ENCODE data around the gene ZCCHC2.

ZCCHC2 gene

DNA sequence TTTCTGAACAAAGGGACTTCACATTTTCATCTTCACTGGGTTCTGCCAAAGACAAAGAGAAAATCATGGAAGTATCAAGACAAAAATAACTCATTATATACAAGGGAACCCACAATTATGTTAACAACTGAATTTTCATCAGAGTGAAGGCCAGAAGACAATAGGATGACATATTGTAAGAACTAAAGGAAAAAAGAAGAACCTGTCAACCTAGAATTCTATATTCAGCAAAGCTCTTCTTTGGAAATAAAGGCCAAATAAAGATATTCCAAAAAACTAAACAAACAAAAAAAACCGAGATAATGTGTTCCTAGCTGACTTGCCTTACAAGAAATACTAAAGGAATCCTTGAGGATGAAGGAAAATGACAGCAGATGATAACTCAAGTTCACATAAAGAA lies 10.3 kb upstream of the ZCCHC2 start:
- no peak for DNase-seq (ENCODE audit: low spot score)

GRCh38 chr18:62512996-62513395 lies 9.8 kb upstream of the ZCCHC2 start:
- DNase-seq (ENCODE audit: low spot score), result no peak

GRCh38 chr18:62514570-62514969 lies 8.3 kb upstream of the ZCCHC2 start:
- no peak for DNase-seq (ENCODE audit: low spot score)

DNA sequence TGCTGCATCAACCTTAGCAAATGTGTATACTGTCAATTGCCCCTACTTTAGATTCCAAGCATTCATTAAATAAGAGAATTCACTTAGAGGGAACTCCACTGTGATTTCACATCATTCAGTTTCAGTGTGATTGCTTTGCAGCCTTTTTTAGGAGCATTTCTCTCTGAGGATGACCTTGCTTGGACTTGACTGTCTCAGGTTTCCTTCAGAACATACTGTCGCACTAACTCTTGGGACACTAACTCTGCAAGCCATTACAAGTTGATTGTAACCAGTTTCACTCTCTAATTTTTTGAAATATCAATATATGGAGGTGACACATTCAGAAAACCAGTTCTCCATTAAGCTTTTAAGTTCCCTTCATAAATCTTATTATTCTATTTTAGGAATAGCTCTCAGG lies 6.6 kb upstream of the ZCCHC2 start:
- no peak for DNase-seq (ENCODE audit: low spot score)

- no peak for DNase-seq (ENCODE audit: low spot score)
Observed at GRCh38 chr18:62518460-62519375, 4.1 kb upstream of the ZCCHC2 start.

DNA sequence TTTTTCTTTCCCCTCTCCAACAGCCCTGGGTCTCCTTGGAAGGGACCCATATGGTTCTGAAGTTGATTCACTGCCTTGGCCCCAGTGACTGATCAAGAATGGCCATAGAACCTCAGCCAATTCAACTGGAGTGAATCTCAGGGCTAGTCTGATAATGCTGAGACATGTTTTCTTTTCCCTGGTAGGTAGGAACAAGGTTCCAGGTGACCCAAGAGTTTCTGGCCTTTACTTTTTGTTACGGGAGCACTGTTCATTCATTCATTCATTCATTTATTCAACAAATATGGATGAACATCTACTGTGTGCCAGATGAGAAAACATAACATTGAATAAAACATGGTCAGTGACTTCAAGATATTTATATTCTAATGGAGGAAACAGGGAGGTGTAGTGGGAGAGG lies 3.1 kb upstream of the ZCCHC2 start:
- no peak for DNase-seq (ENCODE audit: low spot score)

- no peak for DNase-seq (ENCODE audit: low spot score)
Observed at GRCh38 chr18:62521082-62521481, 1.7 kb upstream of the ZCCHC2 start.

DNA sequence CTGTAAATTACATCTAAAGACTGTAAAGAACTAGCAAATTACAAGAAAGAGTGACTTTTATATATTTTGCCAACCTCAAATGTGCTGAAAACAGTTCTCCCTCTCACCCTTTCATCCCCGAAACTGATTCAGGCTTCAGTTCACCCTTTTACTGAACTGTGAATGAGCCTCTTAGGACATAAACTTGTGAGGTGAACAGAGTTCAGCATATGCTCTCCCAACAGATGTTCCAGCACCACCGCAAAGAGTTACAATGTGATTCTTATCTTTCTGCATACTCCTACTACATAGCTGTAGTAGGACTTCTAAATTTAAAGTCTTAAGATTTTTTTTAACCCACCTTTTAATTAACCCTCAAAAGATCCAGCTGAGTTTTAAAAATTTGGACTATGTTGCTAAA lies 1.2 kb upstream of the ZCCHC2 start:
- DNase-seq (ENCODE audit: low spot score), result peak; percentile 28

GRCh38 chr18:62522178-62522503 lies 684 bp upstream of the ZCCHC2 start:
- no peak for DNase-seq (ENCODE audit: low spot score)

- DNase-seq (ENCODE audit: low spot score), result no peak
Observed at GRCh38 chr18:62523255-62523588, 397 bp downstream of the ZCCHC2 start.

DNA sequence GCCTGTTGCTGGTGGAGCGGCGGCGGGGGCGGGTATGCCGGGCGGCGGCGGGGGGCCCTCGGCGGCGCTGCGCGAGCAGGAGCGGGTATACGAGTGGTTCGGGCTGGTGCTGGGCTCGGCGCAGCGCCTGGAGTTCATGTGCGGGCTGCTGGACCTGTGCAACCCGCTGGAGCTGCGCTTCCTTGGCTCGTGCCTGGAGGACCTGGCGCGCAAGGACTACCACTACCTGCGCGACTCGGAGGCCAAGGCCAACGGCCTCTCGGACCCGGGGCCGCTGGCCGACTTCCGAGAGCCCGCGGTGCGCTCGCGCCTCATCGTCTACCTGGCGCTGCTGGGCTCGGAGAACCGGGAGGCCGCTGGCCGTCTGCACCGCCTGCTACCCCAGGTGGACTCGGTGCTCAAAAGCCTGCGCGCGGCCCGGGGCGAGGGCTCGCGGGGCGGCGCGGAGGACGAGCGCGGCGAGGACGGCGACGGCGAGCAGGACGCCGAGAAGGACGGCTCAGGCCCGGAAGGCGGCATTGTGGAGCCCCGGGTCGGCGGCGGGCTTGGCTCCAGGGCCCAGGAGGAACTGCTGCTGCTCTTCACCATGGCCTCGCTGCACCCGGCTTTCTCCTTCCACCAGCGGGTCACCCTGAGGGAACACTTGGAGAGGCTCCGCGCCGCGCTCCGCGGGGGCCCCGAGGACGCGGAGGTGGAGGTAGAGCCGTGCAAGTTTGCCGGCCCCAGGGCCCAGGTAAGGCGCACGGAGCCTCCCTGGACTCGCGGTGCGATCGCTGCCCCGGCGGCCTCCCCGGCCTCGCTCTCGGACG lies 1.0 kb downstream of the ZCCHC2 start:
- DNase-seq (ENCODE audit: low spot score), result peak; percentile 55

DNA sequence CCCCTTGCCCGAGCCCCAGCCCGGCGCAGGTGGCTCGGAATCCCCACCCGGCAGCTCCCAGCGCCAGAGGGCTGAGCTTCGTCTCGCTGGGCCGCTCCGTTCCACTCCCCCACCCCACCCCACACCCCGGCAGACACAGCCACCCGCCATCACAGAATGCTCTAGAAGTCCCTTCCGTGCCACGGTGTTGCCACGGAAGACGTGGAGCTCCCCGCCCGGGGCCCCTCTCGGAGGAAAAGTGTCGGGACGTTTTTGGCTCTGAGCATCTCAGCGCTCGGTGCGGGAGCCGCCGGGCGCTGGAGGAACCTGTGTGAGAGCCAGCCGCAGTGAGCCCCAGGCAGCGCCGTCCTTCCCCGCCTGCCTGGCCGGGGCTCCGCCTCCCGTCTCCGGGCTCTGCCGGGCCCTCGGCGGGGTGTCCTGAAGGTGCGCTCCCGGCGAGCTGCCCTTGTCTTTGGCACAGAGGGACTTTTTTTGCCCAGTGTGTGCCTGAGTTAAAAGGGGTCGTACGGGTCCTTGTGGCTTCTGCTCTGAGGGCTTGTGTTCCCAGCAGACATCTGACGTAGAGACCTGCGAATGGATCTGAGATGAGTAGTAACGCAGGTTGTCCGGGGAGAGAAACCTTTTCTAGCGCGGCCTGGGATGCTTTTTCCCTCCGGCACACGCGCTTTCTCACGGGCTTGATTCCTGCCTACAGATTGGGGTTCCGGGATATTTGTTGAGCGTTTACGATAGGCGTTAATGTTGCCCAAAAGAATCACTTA lies 1.8 kb downstream of the ZCCHC2 start:
- peak; percentile 70 for DNase-seq (ENCODE audit: low spot score)

DNA sequence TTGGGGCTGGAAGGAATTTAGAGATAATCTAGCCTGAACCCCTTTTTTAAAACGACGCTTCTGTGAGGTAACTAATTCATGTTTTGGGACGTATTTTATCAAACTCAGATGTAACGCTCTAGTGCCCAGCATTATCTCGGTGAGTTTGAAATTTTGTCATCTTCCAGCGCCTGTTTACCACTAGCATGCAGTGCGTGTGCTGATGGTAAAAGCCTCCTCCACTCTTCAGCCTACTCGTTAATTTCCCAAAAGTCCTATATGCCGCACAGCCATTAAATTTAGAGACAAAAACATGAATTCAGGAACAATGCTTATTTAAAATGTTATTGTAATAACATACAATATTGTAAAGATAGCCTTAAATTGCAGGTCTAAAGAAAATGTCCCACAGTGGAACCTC lies 2.8 kb downstream of the ZCCHC2 start:
- DNase-seq (ENCODE audit: low spot score), result peak; percentile 62

GRCh38 chr18:62526098-62527025 lies 3.5 kb downstream of the ZCCHC2 start:
- peak; percentile 74 for DNase-seq (ENCODE audit: low spot score)

GRCh38 chr18:62529597-62529996 lies 6.8 kb downstream of the ZCCHC2 start:
- no peak for DNase-seq (ENCODE audit: low spot score)

DNA sequence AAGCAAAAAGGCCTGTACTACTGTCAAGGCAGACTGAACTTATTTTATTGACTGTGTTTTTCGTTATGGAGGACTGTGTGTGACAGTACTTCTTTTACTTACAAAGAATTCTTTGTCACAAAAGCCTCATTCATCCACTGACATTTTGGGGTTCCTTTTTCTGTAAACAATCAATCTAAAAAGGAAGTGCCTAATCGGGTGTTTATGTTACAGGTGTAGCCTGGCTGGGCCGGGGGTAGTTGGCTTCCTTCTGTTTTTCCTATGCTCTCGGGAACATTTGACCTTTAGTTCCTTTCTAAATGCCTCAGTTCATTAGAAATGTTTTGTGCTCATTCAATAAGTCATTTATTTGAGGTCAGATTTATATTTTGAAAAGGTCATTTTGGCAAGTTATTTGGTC lies 8.3 kb downstream of the ZCCHC2 start:
- DNase-seq (ENCODE audit: low spot score), result no peak

DNA sequence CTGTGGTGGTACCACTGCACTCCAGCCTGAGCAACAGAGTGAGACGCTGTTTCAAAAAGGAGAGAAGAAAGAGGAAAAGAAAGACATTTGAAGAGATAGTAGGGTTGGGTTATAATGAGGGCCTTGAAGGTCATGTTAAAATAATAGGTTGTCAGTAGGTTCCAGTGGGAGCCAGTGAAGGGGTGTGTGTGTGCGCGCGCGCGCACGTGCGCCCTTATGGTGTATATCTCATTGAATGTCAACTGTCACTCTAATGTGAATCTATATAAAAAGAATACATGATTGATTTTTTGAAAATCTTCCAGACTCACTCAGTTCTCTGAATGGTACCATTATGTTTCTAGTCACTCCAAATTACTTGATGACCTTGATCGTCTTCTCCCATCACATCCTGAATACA lies 9.1 kb downstream of the ZCCHC2 start:
- DNase-seq (ENCODE audit: low spot score), result no peak

GRCh38 chr18:62536005-62536404 lies 13.2 kb downstream of the ZCCHC2 start:
- DNase-seq (ENCODE audit: low spot score), result no peak

DNA sequence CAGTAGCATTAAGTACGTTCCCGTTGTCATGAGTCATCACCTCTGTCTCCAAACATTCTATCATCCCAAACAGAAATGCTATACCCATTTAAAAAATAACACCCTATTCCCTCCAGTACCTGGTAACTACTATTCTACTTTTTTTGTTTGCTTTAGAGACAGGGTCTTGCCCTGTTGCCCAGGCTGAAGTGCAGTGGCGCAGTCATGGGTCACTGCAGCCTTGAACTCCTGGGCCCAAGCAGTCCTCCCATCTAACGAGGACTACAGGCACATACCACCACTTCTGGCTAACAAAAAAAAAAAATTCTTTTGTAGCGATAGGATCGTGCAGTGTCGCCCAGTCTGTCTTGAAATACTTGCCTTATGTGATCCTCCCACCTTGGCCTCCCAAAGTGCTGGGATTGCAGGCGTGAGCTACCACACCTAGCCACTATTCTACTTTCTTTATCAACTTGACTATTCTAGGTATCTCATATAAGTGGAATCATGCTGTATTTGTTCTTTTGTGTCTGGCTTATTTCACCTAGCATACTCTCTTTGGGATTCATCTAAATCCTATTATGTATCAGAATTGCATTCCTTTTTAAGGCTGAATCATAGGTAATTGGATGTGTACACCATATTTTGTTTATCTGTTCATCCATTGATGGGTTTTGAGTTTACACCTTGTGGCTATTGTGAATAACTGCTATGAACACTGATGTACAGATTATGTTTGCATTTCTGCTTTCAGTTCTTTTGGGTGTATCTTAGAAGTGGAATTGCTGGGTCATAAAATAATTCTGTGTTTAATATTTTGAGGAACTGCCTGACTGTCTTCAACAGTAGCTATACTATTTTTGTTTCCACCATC lies 14.4 kb downstream of the ZCCHC2 start:
- DNase-seq (ENCODE audit: low spot score), result no peak

- DNase-seq (ENCODE audit: low spot score), result no peak
Observed at GRCh38 chr18:62537946-62538345, 15.1 kb downstream of the ZCCHC2 start.

- no peak for DNase-seq (ENCODE audit: low spot score)
Observed at GRCh38 chr18:62538881-62539280, 16.1 kb downstream of the ZCCHC2 start.
